Activated naive CD8-positive, alpha-beta T cell (primary cell): ENCODE data around the gene PCNT.
A peak's percentile ranks its signal among the peaks of the same experiment; 100 is the strongest.

Experiments
- H3K27ac Mint-ChIP-seq: one replicate; pipeline ENCODE4 v1.8.0; 2021; ENCODE audit warnings: mixed read lengths
- H3K27me3 Mint-ChIP-seq: one replicate; pipeline ENCODE4 v1.8.0; 2021; ENCODE audit warnings: mixed read lengths
- H3K36me3 Mint-ChIP-seq: one replicate; pipeline ENCODE4 v1.8.0; 2021; ENCODE audit warnings: mixed read lengths
- H3K4me1 Mint-ChIP-seq: one replicate; pipeline ENCODE4 v1.8.0; 2021; ENCODE audit warnings: low read depth, mixed read lengths
- H3K4me3 Mint-ChIP-seq: one replicate; pipeline ENCODE4 v1.8.0; 2021; ENCODE audit warnings: mild to moderate bottlenecking, mixed read lengths
- H3K9me3 Mint-ChIP-seq: one replicate; pipeline ENCODE4 v1.8.0; 2021; ENCODE audit warnings: low read depth, mixed read lengths

Gene PCNT

GRCh38 chr21:46474382-46474781 lies 150.4 kb downstream of the PCNT start:
- H3K27ac Mint-ChIP-seq, result peak overlapping the region; percentile 43
- no peaks in the 10 kb centered on the region for H3K27me3 Mint-ChIP-seq
- H3K4me1 Mint-ChIP-seq, result peaks cover 60% of the 10 kb centered on the region
- H3K9me3 Mint-ChIP-seq, result no peaks in the 10 kb centered on the region
- H3K36me3 Mint-ChIP-seq, result peaks cover 8% of the 10 kb centered on the region
- H3K4me3 Mint-ChIP-seq, result no peak overlapping the region

- Mint-ChIP-seq H3K4me1 (peaks cover 59% of the 10 kb centered on the region), H3K4me3 (no peak overlapping the region), H3K27me3 (no peaks in the 10 kb centered on the region), H3K9me3 (no peaks in the 10 kb centered on the region), H3K27ac (no peak overlapping the region), H3K36me3 (peaks cover 8% of the 10 kb centered on the region)
These were observed 151.3 kb downstream of the PCNT start for GRCh38 chr21:46475296-46475695.

GRCh38 chr21:46477765-46478164 lies 153.8 kb downstream of the PCNT start:
- no peak overlapping the region for H3K27ac Mint-ChIP-seq
- no peaks in the 10 kb centered on the region for H3K27me3 Mint-ChIP-seq
- no peak overlapping the region for H3K4me3 Mint-ChIP-seq
- peaks cover 11% of the 10 kb centered on the region for H3K36me3 Mint-ChIP-seq
- peaks cover 54% of the 10 kb centered on the region for H3K4me1 Mint-ChIP-seq
- H3K9me3 Mint-ChIP-seq, result no peaks in the 10 kb centered on the region

- Mint-ChIP-seq H3K9me3 (no peaks in the 10 kb centered on the region), H3K27me3 (no peaks in the 10 kb centered on the region), H3K36me3 (peaks cover 11% of the 10 kb centered on the region), H3K4me3 (no peak overlapping the region), H3K4me1 (peaks cover 59% of the 10 kb centered on the region), H3K27ac (peak overlapping the region; percentile 19)
These were observed 155.0 kb downstream of the PCNT start for GRCh38 chr21:46478910-46479309.

- H3K9me3 Mint-ChIP-seq, result no peaks in the 10 kb centered on the region
- H3K36me3 Mint-ChIP-seq, result peaks cover 14% of the 10 kb centered on the region
- H3K4me1 Mint-ChIP-seq, result peaks cover 53% of the 10 kb centered on the region
- no peak overlapping the region for H3K4me3 Mint-ChIP-seq
- H3K27me3 Mint-ChIP-seq, result no peaks in the 10 kb centered on the region
- H3K27ac Mint-ChIP-seq, result no peak overlapping the region
These were observed 156.5 kb downstream of the PCNT start for GRCh38 chr21:46480466-46480865.

GRCh38 chr21:46482225-46482845 lies 158.4 kb downstream of the PCNT start:
- peaks cover 47% of the 10 kb centered on the region for H3K4me1 Mint-ChIP-seq
- no peaks in the 10 kb centered on the region for H3K9me3 Mint-ChIP-seq
- no peak overlapping the region for H3K4me3 Mint-ChIP-seq
- no peaks in the 10 kb centered on the region for H3K27me3 Mint-ChIP-seq
- H3K27ac Mint-ChIP-seq, result no peak overlapping the region
- peaks cover 19% of the 10 kb centered on the region for H3K36me3 Mint-ChIP-seq

GRCh38 chr21:46482846-46483231 lies 158.9 kb downstream of the PCNT start:
- peaks cover 17% of the 10 kb centered on the region for H3K36me3 Mint-ChIP-seq
- H3K9me3 Mint-ChIP-seq, result no peaks in the 10 kb centered on the region
- no peak overlapping the region for H3K4me3 Mint-ChIP-seq
- H3K4me1 Mint-ChIP-seq, result peaks cover 49% of the 10 kb centered on the region
- H3K27ac Mint-ChIP-seq, result peak overlapping the region; percentile 7
- no peaks in the 10 kb centered on the region for H3K27me3 Mint-ChIP-seq

- Mint-ChIP-seq H3K27me3 (no peaks in the 10 kb centered on the region), H3K9me3 (no peaks in the 10 kb centered on the region), H3K4me1 (peaks cover 49% of the 10 kb centered on the region), H3K36me3 (peaks cover 18% of the 10 kb centered on the region), H3K27ac (peak overlapping the region; percentile 7), H3K4me3 (no peak overlapping the region)
These were observed 159.6 kb downstream of the PCNT start for GRCh38 chr21:46483300-46484295.

- Mint-ChIP-seq H3K4me1 (peaks cover 49% of the 10 kb centered on the region), H3K27me3 (no peaks in the 10 kb centered on the region), H3K27ac (no peak overlapping the region), H3K36me3 (peaks cover 17% of the 10 kb centered on the region), H3K4me3 (no peak overlapping the region), H3K9me3 (no peaks in the 10 kb centered on the region)
These were observed 162.6 kb downstream of the PCNT start for GRCh38 chr21:46486481-46487126.

GRCh38 chr21:46489162-46489663 lies 165.3 kb downstream of the PCNT start:
- Mint-ChIP-seq H3K27me3 (no peaks in the 10 kb centered on the region), H3K9me3 (no peaks in the 10 kb centered on the region), H3K36me3 (peaks cover 33% of the 10 kb centered on the region), H3K4me1 (peaks cover 41% of the 10 kb centered on the region), H3K4me3 (no peak overlapping the region), H3K27ac (no peak overlapping the region)

GRCh38 chr21:46489800-46490199 lies 165.8 kb downstream of the PCNT start:
- Mint-ChIP-seq H3K4me1 (peaks cover 43% of the 10 kb centered on the region), H3K27me3 (no peaks in the 10 kb centered on the region), H3K36me3 (peaks cover 36% of the 10 kb centered on the region), H3K4me3 (no peak overlapping the region), H3K27ac (no peak overlapping the region), H3K9me3 (no peaks in the 10 kb centered on the region)

GRCh38 chr21:46491553-46491952 lies 167.6 kb downstream of the PCNT start:
- Mint-ChIP-seq H3K4me3 (no peak overlapping the region), H3K9me3 (no peaks in the 10 kb centered on the region), H3K27me3 (no peaks in the 10 kb centered on the region), H3K4me1 (peaks cover 38% of the 10 kb centered on the region), H3K36me3 (peaks cover 31% of the 10 kb centered on the region), H3K27ac (no peak overlapping the region)

GRCh38 chr21:46492851-46493250 lies 168.9 kb downstream of the PCNT start:
- peaks cover 29% of the 10 kb centered on the region for H3K36me3 Mint-ChIP-seq
- H3K9me3 Mint-ChIP-seq, result no peaks in the 10 kb centered on the region
- H3K27me3 Mint-ChIP-seq, result no peaks in the 10 kb centered on the region
- no peak overlapping the region for H3K4me3 Mint-ChIP-seq
- no peak overlapping the region for H3K27ac Mint-ChIP-seq
- peaks cover 34% of the 10 kb centered on the region for H3K4me1 Mint-ChIP-seq

- Mint-ChIP-seq H3K36me3 (peaks cover 27% of the 10 kb centered on the region), H3K27ac (no peak overlapping the region), H3K27me3 (no peaks in the 10 kb centered on the region), H3K4me3 (no peak overlapping the region), H3K4me1 (peaks cover 28% of the 10 kb centered on the region), H3K9me3 (no peaks in the 10 kb centered on the region)
These were observed 169.9 kb downstream of the PCNT start for GRCh38 chr21:46493828-46494227.
